ENCODE measurements around the gene POLN. TPM values are rescaled to one million over a fixed set of nuclear protein-coding genes. Genes with fewer than 3 reads are reported as not detected.

POLN gene
- total RNA-seq, 4 donors from 2014 or later = 4.7 to 7.3 (median 5.1) TPM

DNA sequence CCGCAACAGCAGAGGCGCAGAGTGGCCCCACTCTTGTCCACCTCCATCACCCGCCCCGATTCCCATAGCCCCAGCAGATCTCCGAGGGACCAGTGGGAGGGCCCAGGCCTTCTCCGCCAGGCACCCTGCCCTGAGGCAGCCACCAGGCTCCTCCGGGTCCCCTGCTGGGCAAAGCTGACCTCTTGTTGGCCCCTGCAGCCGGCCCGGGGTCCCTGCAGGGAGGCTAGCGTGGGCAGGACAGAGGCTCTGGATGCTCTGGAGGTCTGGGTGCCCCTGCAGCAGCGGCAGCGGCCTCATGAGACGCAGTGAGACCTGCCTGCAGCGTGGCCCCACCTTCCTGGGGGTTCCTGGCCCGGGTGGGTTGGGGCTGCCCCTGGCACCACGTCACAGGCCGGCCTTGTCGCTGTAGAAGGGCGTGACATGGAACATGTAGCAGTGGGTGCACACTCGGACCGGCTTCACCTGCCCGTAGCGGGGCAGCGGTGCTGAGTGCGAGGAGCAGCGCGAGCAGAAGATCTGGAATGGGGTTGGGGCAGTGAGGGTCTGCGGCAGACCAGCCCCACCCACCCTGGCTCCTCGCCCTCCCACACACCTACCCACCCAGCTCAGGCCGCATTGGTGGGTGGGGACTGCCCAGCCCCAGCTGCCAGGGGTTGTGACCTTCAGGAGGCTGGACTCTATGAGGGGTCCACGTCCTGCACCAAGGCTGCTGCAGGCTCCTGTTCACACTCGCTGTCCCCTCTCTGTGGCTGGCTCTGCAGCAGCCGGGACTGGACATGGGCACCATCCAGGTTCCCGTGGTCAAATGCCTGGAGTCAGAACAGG lies 28.6 kb upstream of the POLN start:
- no peak for ATAC-seq (ENCODE audit: low FRiP score)
- TF ChIP-seq, protein P1, sequence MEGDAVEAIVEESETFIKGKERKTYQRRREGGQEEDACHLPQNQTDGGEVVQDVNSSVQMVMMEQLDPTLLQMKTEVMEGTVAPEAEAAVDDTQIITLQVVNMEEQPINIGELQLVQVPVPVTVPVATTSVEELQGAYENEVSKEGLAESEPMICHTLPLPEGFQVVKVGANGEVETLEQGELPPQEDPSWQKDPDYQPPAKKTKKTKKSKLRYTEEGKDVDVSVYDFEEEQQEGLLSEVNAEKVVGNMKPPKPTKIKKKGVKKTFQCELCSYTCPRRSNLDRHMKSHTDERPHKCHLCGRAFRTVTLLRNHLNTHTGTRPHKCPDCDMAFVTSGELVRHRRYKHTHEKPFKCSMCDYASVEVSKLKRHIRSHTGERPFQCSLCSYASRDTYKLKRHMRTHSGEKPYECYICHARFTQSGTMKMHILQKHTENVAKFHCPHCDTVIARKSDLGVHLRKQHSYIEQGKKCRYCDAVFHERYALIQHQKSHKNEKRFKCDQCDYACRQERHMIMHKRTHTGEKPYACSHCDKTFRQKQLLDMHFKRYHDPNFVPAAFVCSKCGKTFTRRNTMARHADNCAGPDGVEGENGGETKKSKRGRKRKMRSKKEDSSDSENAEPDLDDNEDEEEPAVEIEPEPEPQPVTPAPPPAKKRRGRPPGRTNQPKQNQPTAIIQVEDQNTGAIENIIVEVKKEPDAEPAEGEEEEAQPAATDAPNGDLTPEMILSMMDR (IDR thresholded peaks at IDR 0.05) = no peak
- no peak for DNase-seq (ENCODE audit: low spot score)

DNA sequence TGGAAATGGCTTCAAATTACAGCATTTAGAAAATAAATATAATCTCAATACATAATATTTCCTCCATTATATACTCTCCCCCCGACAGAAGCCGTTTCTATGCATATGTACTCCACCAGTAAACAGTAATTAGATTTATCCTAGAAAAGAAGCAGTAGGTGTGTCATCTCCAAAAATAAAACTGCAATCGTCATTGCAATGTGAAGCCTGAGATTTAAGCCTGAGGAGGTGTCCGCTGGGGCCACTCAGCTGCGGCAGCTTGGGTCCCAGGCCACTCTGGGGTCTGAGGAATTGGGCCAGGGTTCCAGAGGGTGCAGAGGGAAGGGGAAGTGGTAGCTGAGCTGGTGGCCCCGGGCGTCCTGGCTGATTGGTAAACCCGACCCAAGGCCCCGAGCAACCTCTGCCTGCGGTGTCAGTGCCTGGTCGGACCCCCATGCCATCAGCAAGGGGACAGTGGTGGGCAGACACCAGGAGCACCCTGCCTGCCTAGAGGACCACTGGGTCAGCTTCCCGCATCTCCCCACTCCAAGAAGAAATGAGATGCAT lies 27.8 kb upstream of the POLN start:
- TF ChIP-seq, protein P1 (IDR thresholded peaks at IDR 0.05) = no peak
- no peak for DNase-seq (ENCODE audit: low spot score)
- no peak for ATAC-seq (ENCODE audit: low FRiP score)

DNA sequence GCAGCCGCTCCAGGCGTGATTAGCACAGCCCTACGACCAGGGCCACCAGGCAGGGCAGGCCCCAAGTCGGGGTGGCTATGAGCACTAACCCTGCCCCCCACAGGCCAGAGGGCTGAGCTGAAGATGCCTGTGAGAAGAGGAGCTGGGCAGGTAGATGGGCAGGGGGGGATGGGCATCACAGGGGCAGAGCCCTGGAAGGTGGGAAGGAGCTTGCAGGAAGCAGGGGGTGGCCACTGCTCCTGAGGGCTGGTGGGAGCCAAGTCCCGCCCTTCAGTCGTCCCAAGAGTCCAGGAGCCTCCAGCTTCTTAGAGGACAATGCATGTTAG lies 27.2 kb upstream of the POLN start:
- ATAC-seq (ENCODE audit: low FRiP score) = no peak
- TF ChIP-seq, protein P1 (IDR thresholded peaks at IDR 0.05) = no peak
- no peak for DNase-seq (ENCODE audit: low spot score)

DNA sequence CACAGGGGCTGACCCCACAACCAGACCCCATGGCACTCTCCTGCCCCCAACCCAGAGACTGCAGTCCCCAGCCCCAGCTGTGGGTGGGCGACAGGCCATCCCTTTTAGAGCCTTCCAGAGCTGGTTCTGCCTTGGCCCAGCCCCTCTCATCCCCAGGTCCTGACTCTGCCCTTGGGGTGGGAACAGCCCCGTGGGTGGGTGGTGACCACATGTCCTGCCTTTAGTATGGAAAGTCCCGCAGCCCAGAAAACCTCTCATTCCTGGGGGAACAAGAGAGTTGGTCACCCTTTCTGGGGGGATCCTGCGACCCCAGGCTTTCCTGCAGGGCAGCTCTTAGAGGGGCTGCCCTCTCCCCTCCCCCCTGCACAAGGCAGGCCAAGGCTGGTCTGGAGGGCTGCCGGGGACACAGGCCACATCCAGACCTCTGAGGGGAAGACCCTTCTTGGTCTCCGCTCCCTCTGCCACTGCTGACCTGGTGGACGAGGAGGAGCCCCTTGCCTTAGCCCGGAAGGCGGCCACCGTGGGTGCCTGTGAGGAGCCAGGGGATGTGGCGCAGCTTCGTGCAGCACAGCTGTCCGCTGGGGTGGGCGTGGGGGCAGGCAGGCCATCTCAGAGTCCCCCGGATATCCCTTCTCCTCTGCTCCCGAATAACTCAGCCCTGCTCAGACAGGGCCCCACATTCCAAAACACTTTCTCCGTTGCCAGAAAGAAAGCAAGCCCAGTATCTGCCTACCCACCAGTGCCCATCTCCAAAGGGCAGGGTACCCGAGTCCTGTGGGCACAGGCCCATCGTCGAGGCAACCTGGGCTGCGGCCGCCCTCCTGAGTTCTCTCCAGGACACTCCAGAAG lies 26.7 kb upstream of the POLN start:
- DNase-seq (ENCODE audit: low spot score) (no peak), ATAC-seq (ENCODE audit: low FRiP score) (no peak)
- TF ChIP-seq, protein P1 (IDR thresholded peaks at IDR 0.05) = no peak

DNA sequence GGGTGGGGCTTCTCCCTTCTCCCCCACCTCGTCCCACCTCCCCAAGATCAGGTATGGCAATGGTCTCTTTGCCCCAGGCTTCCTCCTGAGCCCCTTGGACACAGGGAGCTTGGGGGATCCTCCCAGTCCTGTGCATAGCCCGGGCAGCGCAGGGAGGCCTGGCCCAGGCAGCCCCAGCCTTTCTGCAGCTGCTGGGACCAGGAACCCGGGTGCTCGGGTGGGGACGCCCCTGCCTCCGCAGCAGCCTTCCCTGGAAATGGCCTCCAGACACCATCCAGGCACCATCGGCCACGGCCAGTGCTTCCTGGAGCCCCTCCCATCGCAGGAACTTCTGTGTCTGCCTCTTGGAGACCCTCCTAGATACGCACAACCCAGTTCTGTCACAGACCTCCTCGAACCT lies 25.9 kb upstream of the POLN start:
- DNase-seq (ENCODE audit: low spot score) = no peak
- no peak for ATAC-seq (ENCODE audit: low FRiP score)
- TF ChIP-seq, protein P1 (IDR thresholded peaks at IDR 0.05) = no peak

DNA sequence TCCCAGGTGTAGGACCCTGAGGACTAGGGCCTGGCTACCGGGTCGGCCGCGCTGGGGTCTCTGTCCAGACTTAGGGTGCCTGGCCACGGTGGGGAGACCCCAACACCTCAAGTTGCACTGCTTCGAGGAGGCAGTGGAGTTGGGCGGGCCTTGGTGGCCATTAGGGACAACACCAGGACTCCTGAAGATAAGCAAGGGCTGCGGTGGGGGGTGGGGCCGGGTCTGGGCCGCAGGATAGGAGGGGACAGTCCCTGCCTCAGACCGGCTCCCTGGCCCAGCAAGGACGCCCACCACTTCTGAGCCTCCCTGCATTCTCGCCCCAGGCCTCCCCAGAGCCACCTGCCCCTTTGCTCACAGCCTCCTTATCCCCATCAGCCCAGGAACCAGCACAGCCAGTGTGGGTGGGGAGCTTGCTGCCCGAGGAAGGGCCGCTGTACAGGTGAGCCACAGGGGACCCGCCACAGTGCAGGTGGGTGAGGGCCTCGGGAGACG lies 25.4 kb upstream of the POLN start:
- no peak for ATAC-seq (ENCODE audit: low FRiP score)
- TF ChIP-seq, protein P1 (IDR thresholded peaks at IDR 0.05) = no peak
- DNase-seq (ENCODE audit: low spot score) = no peak
